B cell (primary cell): Measurements from ENCODE around the gene ZNF138. TPM values are rescaled to one million over a fixed set of nuclear protein-coding genes. Genes with fewer than 3 reads are reported as not detected.

Source experiments
- ATAC-seq: fragments of 200-7000 bp; cut with Tn5 transposase; one replicate; pipeline ENCODE4 v1.10.0; 2021; ENCODE audit warnings: low read depth, mild to moderate bottlenecking, moderate number of reproducible peaks, moderate library complexity
- CTCF ChIA-PET: fragments of 350-600 bp; sonication (Branson Sonifier 250); formaldehyde crosslinking; loops from one replicate; lab custom pipeline; 2021; ENCODE audit warnings: antibody characterized with exemption, inconsistent platforms; lab: Charles Lee
- POLR2A ChIA-PET: fragments of 350-600 bp; sonication (Branson Sonifier 250); formaldehyde crosslinking; loops from one replicate; lab custom pipeline; 2021; ENCODE audit warnings: antibody characterized with exemption; lab: Charles Lee
- DNase-seq: peaks from one replicate; pipeline ENCODE4 v3.0.0; 2013
- H2AFZ ChIP-seq: 2 replicates; pipeline ENCODE4 v1.6.1; 2012; ENCODE audit warnings: mild to moderate bottlenecking, low read depth, low read length; ENCODE audit not compliant: insufficient read depth, poor library complexity, severe bottlenecking
- H3K27ac ChIP-seq, 2 donors: 1 replicate in 1 of 2; 2 replicates in 1 of 2; pipeline ENCODE4 v1.5.1; 2012 to 2013; ENCODE audit warnings: low read length in 2 of 2, mild to moderate bottlenecking in 2 of 2, moderate library complexity in 1 of 2
- H3K27me3 ChIP-seq, 4 experiments: fragments of 200-600 bp in 1 of 4; sonication (generic) in 1 of 4; replicated peaks in 1 of 4; 1 replicate in 2 of 4; 2 replicates in 2 of 4; pipeline versions ENCODE4 v1.6.1 to v1.7.0; 2013 to 2016; ENCODE audit warnings: low read length in 3 of 4, mild to moderate bottlenecking in 2 of 4, mixed read lengths in 1 of 4, moderate library complexity in 1 of 4; ENCODE audit not compliant: insufficient read depth in 4 of 4, control insufficient read depth in 3 of 4; ENCODE audit errors: control extremely low read depth in 1 of 4
- H3K36me3 ChIP-seq, 2 experiments: replicated peaks in 1 of 2; 1 replicate in 1 of 2; 2 replicates in 1 of 2; pipeline versions ENCODE4 v1.6.1 to v1.7.1; 2013; ENCODE audit warnings: low read length in 1 of 2; ENCODE audit not compliant: insufficient read depth in 2 of 2, control insufficient read depth in 1 of 2; ENCODE audit errors: control extremely low read depth in 1 of 2, extremely low read depth in 1 of 2
- H3K4me1 ChIP-seq, 2 donors: fragments of 200-600 bp in 1 of 2; sonication (generic) in 1 of 2; 1 replicate in 1 of 2; 2 replicates in 1 of 2; pipeline versions ENCODE4 v1.5.1 to v1.6.1; 2013 to 2017; ENCODE audit warnings: low read length in 2 of 2; ENCODE audit not compliant: control insufficient read depth in 2 of 2, insufficient read depth in 2 of 2
- H3K4me2 ChIP-seq: replicated peaks from 2 replicates; pipeline ENCODE3; 2012; ENCODE audit warnings: mild to moderate bottlenecking, low read depth, low read length; ENCODE audit not compliant: poor library complexity, severe bottlenecking
- H3K4me3 ChIP-seq, 5 experiments: fragments of 200-600 bp in 1 of 5; sonication (generic) in 1 of 5; 1 replicate in 3 of 5; 2 replicates in 2 of 5; pipeline versions ENCODE4 v1.5.1 to v1.7.0; 2011 to 2016; ENCODE audit warnings: low read length in 4 of 5, mild to moderate bottlenecking in 4 of 5, low read depth in 2 of 5, control low read depth in 1 of 5, moderate library complexity in 1 of 5; ENCODE audit not compliant: insufficient read depth in 1 of 5; ENCODE audit errors: control extremely low read depth in 1 of 5, extremely low read depth in 1 of 5
- H3K79me2 ChIP-seq: fragments of 200-600 bp; sonication (generic); one replicate; pipeline ENCODE4 v1.6.0; 2016; ENCODE audit warnings: low read length; ENCODE audit not compliant: control insufficient read depth, insufficient read depth
- H3K9ac ChIP-seq: fragments of 200-600 bp; sonication (generic); 2 replicates; pipeline ENCODE4 v1.6.1; 2017; ENCODE audit warnings: mild to moderate bottlenecking, low read length, moderate library complexity
- H3K9me3 ChIP-seq, 3 donors: one replicate each; pipeline versions ENCODE4 v1.6.1 to v1.7.1; 2013; ENCODE audit warnings: low read length in 2 of 3; ENCODE audit not compliant: control insufficient read depth in 2 of 3, insufficient read depth in 1 of 3; ENCODE audit errors: control extremely low read depth in 1 of 3
- H4K20me1 ChIP-seq: 2 replicates; pipeline ENCODE4 v1.6.0; 2012; ENCODE audit warnings: mild to moderate bottlenecking, low read length; ENCODE audit not compliant: insufficient read depth, control insufficient read depth, poor library complexity, severe bottlenecking
- H3K27ac Mint-ChIP-seq: one replicate; pipeline ENCODE4 v1.8.0; 2021; ENCODE audit warnings: mixed read lengths
- H3K27me3 Mint-ChIP-seq: one replicate; pipeline ENCODE4 v1.8.0; 2021; ENCODE audit warnings: mixed read lengths
- H3K4me1 Mint-ChIP-seq: one replicate; pipeline ENCODE4 v1.8.0; 2021; ENCODE audit warnings: mixed read lengths
- H3K4me3 Mint-ChIP-seq: one replicate; pipeline ENCODE4 v1.8.0; 2021; ENCODE audit warnings: mixed read lengths
- H3K9me3 Mint-ChIP-seq: one replicate; pipeline ENCODE4 v1.8.0; 2022; ENCODE audit warnings: mixed read lengths; ENCODE audit not compliant: insufficient read depth
- EZH2 ChIP-seq: IDR thresholded peaks from 2 replicates; pipeline ENCODE4 v1.6.1; 2012; ENCODE audit warnings: borderline replicate concordance, low read depth, mild to moderate bottlenecking, moderate library complexity, low read length; ENCODE audit not compliant: insufficient read depth, poor library complexity, severe bottlenecking
- WGBS: methylation state at CpG from one replicate; pipeline ENCODE4 v1.1.5; 2013; ENCODE audit warnings: missing lambda C conversion rate; ENCODE audit not compliant: insufficient coverage; 5-methylcytosine and 5-hydroxymethylcytosine counted together
- intact Hi-C: fragments of 100-400 bp; cut with micrococcal nuclease; formaldehyde crosslinking; loops from one replicate; pipeline ENCODE4 v1.10.0; 2022
- polyA plus RNA-seq: library from polyadenylated mRNA; depleted of rRNA; stranded (reverse); fragments of >200 nt; gene quantifications from 2 replicates; pipeline ENCODE4 v1.2.3, GENCODE V29; 2012
- total RNA-seq, 2 donors: library from RNA; stranded (reverse); fragments of 120-200 nt in 1 of 2; gene quantifications; 1 replicate in 1 of 2; 2 replicates in 1 of 2; pipeline versions ENCODE4 v1.2.3 to v1.2.4, GENCODE V29; 2013 to 2022
- TF ChIP-seq, protein P1 (sequence below): fragments of 200-600 bp; IDR thresholded peaks from one replicate; pipeline ENCODE4 v1.8.0; 2022; ENCODE audit warnings: antibody characterized with exemption, mild to moderate bottlenecking

ZNF138 gene
- total and polyA plus RNA-seq, 2 donors (not counting 1 experiment from before 2014, with no cell fraction given), result 10.1 to 26.6 TPM

DNA sequence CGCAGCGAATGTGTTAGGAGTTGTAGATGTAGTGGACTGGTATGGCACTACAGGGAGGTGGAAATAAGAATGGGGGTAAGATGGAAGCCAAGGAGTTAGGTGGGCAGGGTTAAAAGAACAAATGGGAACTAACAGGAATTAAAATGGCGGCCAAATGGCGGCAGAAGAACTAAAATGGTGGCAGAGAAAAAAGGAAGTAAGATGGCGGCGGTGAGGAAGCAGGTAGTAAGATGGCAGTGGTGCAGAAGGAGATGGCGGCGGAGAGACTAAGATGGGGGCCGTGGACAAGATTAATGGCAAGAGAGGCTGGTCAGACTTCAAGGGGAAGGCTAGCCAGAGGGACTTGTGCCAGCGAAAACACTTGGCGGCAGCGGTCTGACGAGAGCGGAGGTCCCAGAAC, 44.5 kb downstream of the ZNF138 start:
- DNase-seq, result no peak
- Mint-ChIP-seq H3K4me3 (no peak overlapping the region), H3K4me1 (no peaks in the 10 kb centered on the region), H3K9me3 (peaks cover 4% of the 10 kb centered on the region), H3K27ac (no peak overlapping the region), H3K27me3 (no peaks in the 10 kb centered on the region)
- no peak overlapping the region for H3K4me2 ChIP-seq
- no peak for ATAC-seq
- no peak for TF ChIP-seq EZH2
- TF ChIP-seq, protein P1, sequence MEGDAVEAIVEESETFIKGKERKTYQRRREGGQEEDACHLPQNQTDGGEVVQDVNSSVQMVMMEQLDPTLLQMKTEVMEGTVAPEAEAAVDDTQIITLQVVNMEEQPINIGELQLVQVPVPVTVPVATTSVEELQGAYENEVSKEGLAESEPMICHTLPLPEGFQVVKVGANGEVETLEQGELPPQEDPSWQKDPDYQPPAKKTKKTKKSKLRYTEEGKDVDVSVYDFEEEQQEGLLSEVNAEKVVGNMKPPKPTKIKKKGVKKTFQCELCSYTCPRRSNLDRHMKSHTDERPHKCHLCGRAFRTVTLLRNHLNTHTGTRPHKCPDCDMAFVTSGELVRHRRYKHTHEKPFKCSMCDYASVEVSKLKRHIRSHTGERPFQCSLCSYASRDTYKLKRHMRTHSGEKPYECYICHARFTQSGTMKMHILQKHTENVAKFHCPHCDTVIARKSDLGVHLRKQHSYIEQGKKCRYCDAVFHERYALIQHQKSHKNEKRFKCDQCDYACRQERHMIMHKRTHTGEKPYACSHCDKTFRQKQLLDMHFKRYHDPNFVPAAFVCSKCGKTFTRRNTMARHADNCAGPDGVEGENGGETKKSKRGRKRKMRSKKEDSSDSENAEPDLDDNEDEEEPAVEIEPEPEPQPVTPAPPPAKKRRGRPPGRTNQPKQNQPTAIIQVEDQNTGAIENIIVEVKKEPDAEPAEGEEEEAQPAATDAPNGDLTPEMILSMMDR, result no peak
- H4K20me1 ChIP-seq, result no peaks in the 10 kb centered on the region
- no peak overlapping the region for H2AFZ ChIP-seq
- POLR2A ChIA-PET, result no interaction called here
- H3K9me3 ChIP-seq, result peaks cover 0 to 37% (median 0%) of the 10 kb centered on the region in 3 donors
- intact Hi-C loops, result no loop called here
- H3K9ac ChIP-seq, result no peak overlapping the region
- H3K36me3 ChIP-seq, result no peaks in the 10 kb centered on the region
- H3K4me1 ChIP-seq, result no peaks in the 10 kb centered on the region
- 75% methylated on average over 4 of the region's 14 CpGs for WGBS
- no peak overlapping the region for H3K27ac ChIP-seq
- H3K27me3 ChIP-seq, result no peaks in the 10 kb centered on the region
- no peak overlapping the region for H3K4me3 ChIP-seq
- CTCF ChIA-PET, result no interaction called here
- no peaks in the 10 kb centered on the region for H3K79me2 ChIP-seq

DNA sequence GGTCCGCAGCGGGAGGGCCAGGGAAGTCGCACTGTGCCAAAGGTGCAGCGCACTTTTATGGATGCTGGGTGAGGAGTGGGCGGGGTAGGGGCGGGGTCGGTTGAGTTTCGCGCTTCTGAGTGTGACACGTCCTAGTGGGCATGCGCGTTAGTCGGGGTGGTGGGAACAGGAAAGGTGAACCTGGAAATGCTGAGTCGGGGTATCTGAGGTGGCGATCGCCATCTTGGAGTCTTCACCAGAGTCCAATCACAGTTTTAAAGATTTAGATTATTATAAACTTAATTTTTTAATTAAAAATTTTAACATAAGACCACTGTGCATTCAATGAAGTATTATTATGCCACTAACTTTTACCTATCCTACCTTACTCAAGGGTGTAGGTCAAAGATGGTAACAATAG, 45.7 kb downstream of the ZNF138 start:
- TF ChIP-seq, protein P1, result no peak
- TF ChIP-seq EZH2, result no peak
- H4K20me1 ChIP-seq, result no peaks in the 10 kb centered on the region
- no peaks in the 10 kb centered on the region for H3K79me2 ChIP-seq
- no peak overlapping the region for H3K27ac ChIP-seq
- CTCF ChIA-PET, result no interaction called here
- no peak for ATAC-seq
- H3K4me3 ChIP-seq, result no peak overlapping the region
- DNase-seq, result no peak
- WGBS, result 100% methylated on average over 3 of the region's 16 CpGs
- H3K36me3 ChIP-seq, result no peaks in the 10 kb centered on the region
- POLR2A ChIA-PET, result no interaction called here
- intact Hi-C loops, result no loop called here
- Mint-ChIP-seq H3K27me3 (no peaks in the 10 kb centered on the region), H3K4me3 (no peak overlapping the region), H3K9me3 (peaks cover 4% of the 10 kb centered on the region), H3K27ac (no peak overlapping the region), H3K4me1 (no peaks in the 10 kb centered on the region)
- no peaks in the 10 kb centered on the region for H3K27me3 ChIP-seq
- no peak overlapping the region for H3K9ac ChIP-seq
- H3K9me3 ChIP-seq, result peaks cover 0 to 37% (median 0%) of the 10 kb centered on the region in 3 donors
- H2AFZ ChIP-seq, result no peak overlapping the region
- H3K4me1 ChIP-seq, result no peaks in the 10 kb centered on the region
- no peak overlapping the region for H3K4me2 ChIP-seq
